AG09309 (cell line): Measurements from ENCODE around the gene FCSK.

Experiments used
- DNase-seq: peaks from one replicate; pipeline ENCODE4 v3.0.0-alpha.2; 2010; ENCODE audit warnings: low read depth
- H3K4me3 ChIP-seq: 2 replicates; pipeline ENCODE4 v1.5.1; 2011; ENCODE audit warnings: mild to moderate bottlenecking, low read depth, low read length, moderate library complexity; ENCODE audit not compliant: control insufficient read depth
- TF ChIP-seq, protein P1 (sequence below): IDR thresholded peaks from 2 replicates; pipeline ENCODE4 v1.5.1; 2011; ENCODE audit warnings: mild to moderate bottlenecking, low read depth, low read length, inconsistent platforms; ENCODE audit not compliant: insufficient read depth, control insufficient read depth; ENCODE audit errors: missing control alignments

FCSK gene

DNA sequence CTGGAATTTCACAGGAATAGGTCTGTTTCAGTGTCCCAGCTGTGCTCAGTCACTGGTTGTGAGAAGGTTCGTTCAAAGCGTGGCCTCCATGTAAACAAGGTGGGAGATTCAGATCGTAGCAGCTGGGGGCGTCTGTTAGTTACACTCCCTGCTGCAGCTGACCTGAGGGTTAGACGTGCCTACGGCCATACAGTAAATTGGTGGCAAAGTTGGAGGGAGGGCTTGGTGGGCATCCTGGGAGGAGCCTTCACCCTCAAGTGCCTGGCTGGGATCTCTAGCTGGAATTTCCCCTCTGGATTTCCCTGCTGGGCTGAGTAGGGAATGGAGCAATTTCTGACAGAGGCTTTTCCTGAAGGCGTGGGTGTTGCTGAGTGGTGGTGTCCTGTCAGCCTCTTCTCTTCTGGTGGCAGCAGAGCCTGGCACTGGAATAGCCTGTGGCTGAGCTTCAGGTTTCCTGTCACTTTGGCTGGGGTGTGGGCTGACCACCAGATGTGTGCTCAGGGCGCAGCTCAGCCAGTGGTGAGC is 6.4 kb downstream of the FCSK start:
- TF ChIP-seq, protein P1, sequence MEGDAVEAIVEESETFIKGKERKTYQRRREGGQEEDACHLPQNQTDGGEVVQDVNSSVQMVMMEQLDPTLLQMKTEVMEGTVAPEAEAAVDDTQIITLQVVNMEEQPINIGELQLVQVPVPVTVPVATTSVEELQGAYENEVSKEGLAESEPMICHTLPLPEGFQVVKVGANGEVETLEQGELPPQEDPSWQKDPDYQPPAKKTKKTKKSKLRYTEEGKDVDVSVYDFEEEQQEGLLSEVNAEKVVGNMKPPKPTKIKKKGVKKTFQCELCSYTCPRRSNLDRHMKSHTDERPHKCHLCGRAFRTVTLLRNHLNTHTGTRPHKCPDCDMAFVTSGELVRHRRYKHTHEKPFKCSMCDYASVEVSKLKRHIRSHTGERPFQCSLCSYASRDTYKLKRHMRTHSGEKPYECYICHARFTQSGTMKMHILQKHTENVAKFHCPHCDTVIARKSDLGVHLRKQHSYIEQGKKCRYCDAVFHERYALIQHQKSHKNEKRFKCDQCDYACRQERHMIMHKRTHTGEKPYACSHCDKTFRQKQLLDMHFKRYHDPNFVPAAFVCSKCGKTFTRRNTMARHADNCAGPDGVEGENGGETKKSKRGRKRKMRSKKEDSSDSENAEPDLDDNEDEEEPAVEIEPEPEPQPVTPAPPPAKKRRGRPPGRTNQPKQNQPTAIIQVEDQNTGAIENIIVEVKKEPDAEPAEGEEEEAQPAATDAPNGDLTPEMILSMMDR, result no peak
- no peak for DNase-seq
- H3K4me3 ChIP-seq, result no peak overlapping the region

DNA sequence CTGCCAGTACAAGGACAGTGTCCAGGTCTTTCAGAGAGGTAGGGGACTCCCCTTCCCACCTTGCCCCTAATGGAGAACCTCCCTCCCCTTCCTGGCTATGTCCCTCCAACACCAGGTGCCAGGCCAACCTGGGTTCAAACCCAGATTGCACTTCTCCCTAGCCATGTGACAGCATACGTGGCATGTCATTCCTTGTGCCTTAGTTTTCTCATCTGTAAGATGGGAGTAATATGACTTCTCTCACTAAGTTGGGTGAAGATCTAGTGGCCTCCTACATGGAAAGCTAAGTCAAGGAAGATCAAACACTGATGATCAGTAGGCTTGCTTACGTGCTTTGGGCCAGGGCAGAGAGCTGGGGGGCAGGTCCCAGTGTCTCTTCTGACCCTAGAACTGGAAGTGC is 8.8 kb downstream of the FCSK start:
- H3K4me3 ChIP-seq, result no peak overlapping the region
- TF ChIP-seq, protein P1, result no peak
- DNase-seq, result no peak

GRCh38 chr16:70465999-70466804 is 11.8 kb downstream of the FCSK start:
- H3K4me3 ChIP-seq, result no peak overlapping the region
- TF ChIP-seq, protein P1, result no peak
- no peak for DNase-seq

- no peak for DNase-seq
- TF ChIP-seq, protein P1, result no peak
- H3K4me3 ChIP-seq, result no peak overlapping the region
These were observed 12.3 kb downstream of the FCSK start for GRCh38 chr16:70466805-70467076.

DNA sequence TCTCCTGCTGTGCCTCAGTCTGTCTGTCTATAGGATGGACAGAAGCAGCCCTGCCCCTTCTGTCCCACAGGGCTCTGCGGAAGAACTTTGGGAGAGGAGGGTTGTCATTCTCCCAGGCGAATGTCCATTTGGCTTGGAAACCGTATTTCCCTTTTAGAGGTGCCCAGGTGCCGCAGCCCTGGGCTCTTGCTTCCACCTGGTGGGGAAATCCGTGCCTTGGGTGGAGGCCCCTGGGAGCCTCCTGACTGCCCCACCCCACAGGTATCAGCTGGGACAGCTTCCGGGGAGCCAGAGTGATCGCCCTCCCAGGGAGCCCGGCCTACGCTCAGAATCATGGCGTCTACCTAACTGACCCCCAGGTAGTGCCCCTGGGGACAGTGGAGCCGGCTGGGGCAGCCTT is 12.7 kb downstream of the FCSK start:
- no peak for DNase-seq
- no peak overlapping the region for H3K4me3 ChIP-seq
- TF ChIP-seq, protein P1, result no peak

- TF ChIP-seq, protein P1, result no peak
- H3K4me3 ChIP-seq, result no peak overlapping the region
- no peak for DNase-seq
These were observed 13.2 kb downstream of the FCSK start for GRCh38 chr16:70467608-70468007.
